Suprapubic skin (tissue), 4 donors: Measurements from ENCODE around the gene CPT1B. TPM values are rescaled to one million over a fixed set of nuclear protein-coding genes. Genes with fewer than 3 reads are reported as not detected.
A peak's percentile ranks its signal among the peaks of the same experiment; 100 is the strongest.

Source experiments
- DNase-seq, 2 donors: peaks; one replicate each; pipeline ENCODE4 v3.0.0-alpha.2; 2019; ENCODE audit warnings: low spot score in 2 of 2
- H3K27ac ChIP-seq: fragments of 200-600 bp; sonication (generic); one replicate; pipeline ENCODE4 v1.5.1; 2019
- H3K27me3 ChIP-seq: fragments of 200-600 bp; sonication (generic); one replicate; pipeline ENCODE4 v1.5.1; 2019
- H3K36me3 ChIP-seq: fragments of 200-600 bp; sonication (generic); one replicate; pipeline ENCODE4 v1.5.1; 2019
- H3K4me1 ChIP-seq: fragments of 200-600 bp; sonication (generic); one replicate; pipeline ENCODE4 v1.5.1; 2019
- H3K4me3 ChIP-seq: fragments of 200-600 bp; sonication (generic); one replicate; pipeline ENCODE4 v1.5.1; 2019; ENCODE audit warnings: mild to moderate bottlenecking
- H3K9me3 ChIP-seq: fragments of 200-600 bp; sonication (generic); one replicate; pipeline ENCODE4 v1.5.1; 2019
- CTCF ChIP-seq, 2 donors: fragments of 200-600 bp in 1 of 2; fragments of 450-650 bp in 1 of 2; sonication (generic) in 1 of 2; IDR thresholded peaks; one replicate each; pipeline ENCODE4 v1.5.1; 2016 to 2019; ENCODE audit warnings: antibody characterized with exemption in 2 of 2, mild to moderate bottlenecking in 1 of 2, moderate library complexity in 1 of 2
- EP300 ChIP-seq: sonication (generic); formaldehyde crosslinking; IDR thresholded peaks from one replicate; pipeline ENCODE4 v1.6.1; 2017; ENCODE audit warnings: antibody characterized with exemption
- POLR2A ChIP-seq, 2 donors: fragments of 450-650 bp; IDR thresholded peaks; one replicate each; pipeline ENCODE4 v1.6.1; 2017; ENCODE audit warnings: antibody characterized with exemption in 2 of 2, mild to moderate bottlenecking in 2 of 2, moderate library complexity in 2 of 2
- POLR2AphosphoS5 ChIP-seq, 3 donors: sonication (generic); formaldehyde crosslinking; IDR thresholded peaks; one replicate each; pipeline ENCODE4 v1.6.1; 2017; ENCODE audit warnings: antibody characterized with exemption in 3 of 3
- WGBS: methylation state at CpG from one replicate; pipeline ENCODE4 v1.1.5; 2018; 5-methylcytosine and 5-hydroxymethylcytosine counted together
- total RNA-seq, 4 donors: library from RNA; depleted of rRNA; stranded (reverse); fragments of >200 nt; gene quantifications; one replicate each; pipeline ENCODE4 v1.1.0, GENCODE V29; 2016

The CPT1B gene
- total RNA-seq, 4 donors from 2014 or later = 12.7 to 46.6 (median 19.2) TPM

GRCh38 chr22:50530580-50530876, 47.7 kb downstream of the CPT1B start:
- H3K4me1 ChIP-seq = peaks cover 73% of the 10 kb centered on the region
- 2% methylated on average over 9 of the region's 21 CpGs for WGBS

GRCh38 chr22:50529897-50530579, 48.2 kb downstream of the CPT1B start, which contains the start of gene TYMP:
Gene TYMP (minus strand): TSS chr22:50530012. CDS start chr22:50529709, 303 bp downstream.
- peak within 1 kb of the TSS; percentile 93 for H3K27ac ChIP-seq
- no peaks in the 10 kb centered on the region for H3K9me3 ChIP-seq
- TF ChIP-seq POLR2AphosphoS5 (IDR thresholded peaks at IDR 0.05) (peak in 2 of 3 donors; percentile 64 to 92), POLR2A (IDR thresholded peaks at IDR 0.05) (peak in 1 of 2 donors; percentile 40), CTCF (IDR thresholded peaks at IDR 0.05) (no peak), EP300 (no peak)
- H3K36me3 ChIP-seq = no peaks in the 10 kb centered on the region
- WGBS = 0% methylated on average over 6 of the region's 92 CpGs
- no peaks in the 10 kb centered on the region for H3K27me3 ChIP-seq
- DNase-seq = peak; percentile 94
- peaks cover 77% of the 10 kb centered on the region for H3K4me1 ChIP-seq
- peak within 1 kb of the TSS; percentile 81 for H3K4me3 ChIP-seq

More at GRCh38 chr22:50530580-50530876, 47.7 kb downstream of the CPT1B start:
- peak overlapping the region; percentile 81 for H3K4me3 ChIP-seq
- H3K27ac ChIP-seq = peak overlapping the region; percentile 93
- H3K27me3 ChIP-seq = no peaks in the 10 kb centered on the region
- no peaks in the 10 kb centered on the region for H3K36me3 ChIP-seq
- no peak for TF ChIP-seq EP300
- TF ChIP-seq CTCF (IDR thresholded peaks at IDR 0.05) = no peak
- TF ChIP-seq POLR2A (IDR thresholded peaks at IDR 0.05) = no peak
- TF ChIP-seq POLR2AphosphoS5 (IDR thresholded peaks at IDR 0.05) = no peak
- DNase-seq = no peak
- no peaks in the 10 kb centered on the region for H3K9me3 ChIP-seq

- Histone ChIP-seq H3K27me3 (no peaks in the 10 kb centered on the region), H3K27ac (peak overlapping the region; percentile 93), H3K9me3 (no peaks in the 10 kb centered on the region), H3K36me3 (no peaks in the 10 kb centered on the region), H3K4me3 (peak overlapping the region; percentile 81), H3K4me1 (peaks cover 82% of the 10 kb centered on the region)
- WGBS = no CpG with 5 or more reads among the region's 50 CpGs
- peak in 1 of 2 donors; percentile 86 for DNase-seq
- TF ChIP-seq POLR2A (IDR thresholded peaks at IDR 0.05) = no peak
- TF ChIP-seq POLR2AphosphoS5 (IDR thresholded peaks at IDR 0.05) = peak in 1 of 3 donors; percentile 14
These were observed 48.8 kb downstream of the CPT1B start for GRCh38 chr22:50529416-50529896.

- peak overlapping the region; percentile 93 for H3K27ac ChIP-seq
- no peaks in the 10 kb centered on the region for H3K9me3 ChIP-seq
- H3K4me1 ChIP-seq = peaks cover 82% of the 10 kb centered on the region
- TF ChIP-seq POLR2AphosphoS5 (IDR thresholded peaks at IDR 0.05) = no peak
- no peak for TF ChIP-seq EP300
- no peak for TF ChIP-seq POLR2A (IDR thresholded peaks at IDR 0.05)
- TF ChIP-seq CTCF (IDR thresholded peaks at IDR 0.05) = no peak
- WGBS = 77% methylated on average over 8 of the region's 15 CpGs
- peaks cover 4% of the 10 kb centered on the region for H3K36me3 ChIP-seq
- peak overlapping the region; percentile 81 for H3K4me3 ChIP-seq
- peak in 1 of 2 donors; percentile 80 for DNase-seq
- H3K27me3 ChIP-seq = no peaks in the 10 kb centered on the region
These were observed 49.4 kb downstream of the CPT1B start for GRCh38 chr22:50528682-50529415.

GRCh38 chr22:50527921-50528681, 50.1 kb downstream of the CPT1B start:
- Histone ChIP-seq H3K27me3 (no peaks in the 10 kb centered on the region), H3K36me3 (peaks cover 11% of the 10 kb centered on the region), H3K9me3 (no peaks in the 10 kb centered on the region), H3K4me1 (peaks cover 80% of the 10 kb centered on the region), H3K4me3 (no peak overlapping the region), H3K27ac (no peak overlapping the region)
- no peak for DNase-seq
- 93% methylated on average over 18 of the region's 18 CpGs for WGBS
- TF ChIP-seq EP300 (no peak), POLR2A (IDR thresholded peaks at IDR 0.05) (no peak), POLR2AphosphoS5 (IDR thresholded peaks at IDR 0.05) (no peak), CTCF (IDR thresholded peaks at IDR 0.05) (no peak)
